Thoracic aorta (tissue), 2 donors: ENCODE measurements around the gene CEP128. TPM values are rescaled to one million over a fixed set of nuclear protein-coding genes. Genes with fewer than 3 reads are reported as not detected.

Source experiments
- ATAC-seq: fragments of 150-250 bp; one replicate; pipeline ENCODE4 v1.8.0; 2017; ENCODE audit warnings: low read depth; ENCODE audit not compliant: insufficient number of reproducible peaks, low FRiP score
- DNase-seq: peaks from one replicate; pipeline ENCODE4 v3.0.0-alpha.2; 2020; ENCODE audit warnings: low spot score
- H3K27ac ChIP-seq, 2 donors: fragments of 200-600 bp; sonication (generic); 1 replicate in 1 of 2; 2 replicates in 1 of 2; pipeline ENCODE4 v1.5.1; 2016; ENCODE audit warnings: mild to moderate bottlenecking in 2 of 2, moderate library complexity in 2 of 2
- H3K27me3 ChIP-seq: fragments of 200-600 bp; sonication (generic); replicated peaks from 2 replicates; pipeline ENCODE4 v1.6.0; 2016; ENCODE audit warnings: mild to moderate bottlenecking; ENCODE audit not compliant: insufficient read depth
- H3K36me3 ChIP-seq: fragments of 200-600 bp; sonication (generic); one replicate; pipeline ENCODE4 v1.5.1; 2016
- H3K4me1 ChIP-seq, 2 donors: fragments of 200-600 bp; sonication (generic); 1 replicate in 1 of 2; 2 replicates in 1 of 2; pipeline versions ENCODE4 v1.5.1 to v1.6.0; 2016; ENCODE audit warnings: low read depth in 2 of 2, mild to moderate bottlenecking in 1 of 2; ENCODE audit not compliant: control insufficient read depth in 1 of 2
- H3K4me3 ChIP-seq: fragments of 200-600 bp; sonication (generic); 2 replicates; pipeline ENCODE4 v1.5.1; 2016; ENCODE audit warnings: mild to moderate bottlenecking
- H3K9me3 ChIP-seq: fragments of 200-600 bp; sonication (generic); 2 replicates; pipeline ENCODE4 v1.5.1; 2016
- CTCF ChIP-seq: fragments of 200-600 bp; sonication (generic); IDR thresholded peaks from one replicate; pipeline ENCODE4 v1.5.1; 2019; ENCODE audit warnings: antibody characterized with exemption
- total RNA-seq, 2 donors: library from RNA; depleted of rRNA; stranded (reverse); fragments of >200 nt; gene quantifications; one replicate each; pipeline versions ENCODE4 v1.1.0 to v1.2.3, GENCODE V29; 2016

CEP128 gene
- total RNA-seq, 2 donors from 2014 or later, result 2.1 to 4.7 TPM

DNA sequence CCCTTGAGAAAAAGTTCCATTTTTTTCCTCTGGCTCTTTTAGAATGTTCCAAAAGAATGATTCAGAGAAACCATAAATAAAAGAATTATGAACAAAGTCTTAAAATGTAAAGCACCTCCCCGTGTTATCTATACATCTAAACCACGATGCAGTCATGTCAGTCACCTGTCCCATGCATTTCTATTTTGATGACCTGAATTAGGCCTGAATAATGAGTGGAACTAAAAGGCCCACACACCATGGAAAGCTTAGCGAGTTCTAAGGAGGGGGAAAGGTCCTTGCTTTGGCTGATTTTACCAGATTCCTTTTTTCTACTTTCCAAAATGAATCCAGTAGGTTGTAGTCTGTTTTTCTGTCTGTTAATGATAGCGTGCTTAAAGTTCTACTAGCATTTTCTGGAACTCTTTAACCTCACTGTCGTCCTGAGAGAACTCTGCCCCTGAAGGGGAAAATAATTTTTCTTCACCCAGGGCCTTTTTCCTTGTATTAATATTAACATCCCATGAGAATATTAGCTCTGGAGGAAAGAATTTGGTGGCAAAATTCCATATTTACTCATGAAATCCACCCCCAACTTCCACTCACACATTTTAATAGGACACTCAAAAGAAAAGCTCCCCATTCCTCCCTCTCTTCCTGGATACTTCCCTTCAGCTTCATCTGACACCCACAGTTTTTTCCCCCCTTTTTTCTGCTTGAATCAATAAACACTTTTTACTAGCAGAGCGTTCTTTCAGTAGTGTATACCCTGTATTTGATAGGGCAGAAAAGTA, 464.0 kb downstream of the CEP128 start:
- Histone ChIP-seq H3K27me3 (no peaks in the 10 kb centered on the region), H3K4me1 (peaks cover 10 to 21% of the 10 kb centered on the region in 2 donors), H3K4me3 (peak overlapping the region; percentile 17), H3K9me3 (no peaks in the 10 kb centered on the region), H3K36me3 (no peaks in the 10 kb centered on the region), H3K27ac (peak overlapping the region; percentile 50 to 54)
- DNase-seq (no peak), ATAC-seq (no peak)
- TF ChIP-seq CTCF, result no peak

DNA sequence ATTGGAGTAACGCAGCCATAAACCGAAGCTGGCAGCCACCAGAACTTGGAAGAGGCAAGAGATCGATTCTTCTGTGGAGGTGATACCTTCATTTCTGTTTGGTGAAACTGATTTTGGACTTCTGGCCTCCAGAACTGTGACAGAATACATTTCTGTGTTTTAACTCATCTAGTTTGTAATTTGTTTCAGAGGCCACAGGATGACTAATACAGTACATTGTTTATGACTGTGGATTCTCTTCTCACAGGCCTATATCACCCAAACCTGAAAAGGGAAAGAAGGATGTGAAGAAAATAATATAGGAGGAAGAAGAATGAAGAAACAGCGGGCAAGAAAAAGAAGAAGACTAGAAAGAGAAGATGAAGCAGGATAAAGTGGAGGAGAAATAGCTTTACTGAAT, 466.5 kb downstream of the CEP128 start:
- no peaks in the 10 kb centered on the region for H3K36me3 ChIP-seq
- DNase-seq (no peak), ATAC-seq (no peak)
- H3K9me3 ChIP-seq, result no peaks in the 10 kb centered on the region
- TF ChIP-seq CTCF, result no peak
- H3K27ac ChIP-seq, result no peak overlapping the region
- no peak overlapping the region for H3K4me3 ChIP-seq
- H3K4me1 ChIP-seq, result peaks cover 10 to 21% of the 10 kb centered on the region in 2 donors
- no peaks in the 10 kb centered on the region for H3K27me3 ChIP-seq

DNA sequence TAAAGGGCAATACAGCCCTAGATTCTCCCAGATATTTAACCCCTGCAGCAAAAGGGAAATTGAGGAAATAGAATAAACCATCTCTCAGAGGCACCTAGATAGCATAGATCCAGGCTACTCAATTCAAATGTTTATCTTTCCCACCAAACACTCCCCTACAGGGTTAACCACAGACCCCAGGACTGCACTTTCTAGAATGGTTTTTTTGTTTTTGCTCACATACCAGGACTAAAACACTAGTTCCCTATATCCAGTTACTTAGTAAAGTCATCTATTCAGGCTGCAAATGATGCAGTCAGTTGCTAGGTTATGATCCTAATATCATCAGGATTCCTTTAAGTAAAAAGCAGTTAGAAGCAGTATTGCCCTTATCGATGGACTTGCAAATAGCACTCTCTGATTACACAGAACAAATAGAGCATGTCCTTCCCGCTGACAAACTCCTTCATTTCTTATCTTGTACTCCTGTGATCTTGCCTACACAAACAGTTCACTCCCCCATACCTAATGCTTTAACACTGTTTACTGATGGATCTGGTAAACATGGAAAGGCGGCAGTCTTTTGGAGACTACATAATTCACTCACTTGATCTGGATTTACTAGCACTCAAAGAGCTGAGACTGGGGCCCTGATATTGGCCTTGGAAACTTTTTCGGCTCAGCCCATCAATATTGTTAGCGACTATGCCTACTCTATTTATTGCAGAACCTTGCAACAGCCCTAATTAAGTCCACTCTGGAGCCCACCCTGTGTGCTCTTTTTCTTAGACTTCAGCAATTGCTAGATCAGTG, 473.0 kb downstream of the CEP128 start:
- H3K4me3 ChIP-seq, result no peak overlapping the region
- H3K9me3 ChIP-seq, result no peaks in the 10 kb centered on the region
- ATAC-seq (no peak), DNase-seq (no peak)
- H3K27ac ChIP-seq, result no peak overlapping the region
- no peaks in the 10 kb centered on the region for H3K4me1 ChIP-seq
- no peaks in the 10 kb centered on the region for H3K27me3 ChIP-seq
- H3K36me3 ChIP-seq, result no peaks in the 10 kb centered on the region
- no peak for TF ChIP-seq CTCF

DNA sequence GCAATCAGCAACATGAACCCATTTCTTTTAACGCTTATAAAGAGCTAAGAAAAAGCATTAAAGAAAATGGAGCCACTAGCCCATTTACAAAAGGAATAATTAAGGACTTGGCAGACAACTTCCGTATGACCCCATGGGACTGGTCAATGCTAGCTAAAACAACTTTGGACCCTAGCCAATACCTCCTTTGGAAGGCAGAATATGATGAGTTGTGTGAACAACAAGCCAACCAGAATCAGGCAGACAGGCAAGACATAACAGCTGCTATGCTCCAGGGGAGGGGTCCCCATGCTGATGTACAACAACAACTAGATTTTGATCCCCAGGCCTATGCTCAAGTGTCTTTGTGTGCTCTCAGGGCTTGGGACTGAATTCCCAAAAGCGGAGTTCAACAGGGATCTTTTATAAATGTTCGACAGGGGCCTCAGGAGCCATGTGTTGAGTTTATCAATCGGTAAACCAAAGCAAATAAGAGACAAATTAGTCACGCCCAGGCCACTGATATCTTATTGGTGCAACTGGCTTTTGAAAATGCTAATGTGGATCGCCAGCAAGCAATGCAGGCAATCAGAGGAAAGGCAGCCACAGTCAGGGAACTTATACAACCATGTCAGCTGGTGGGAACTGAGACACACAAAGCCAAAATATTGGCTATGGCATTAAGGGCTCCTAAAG, 475.9 kb downstream of the CEP128 start:
- H3K4me1 ChIP-seq, result no peaks in the 10 kb centered on the region
- H3K27ac ChIP-seq, result no peak overlapping the region
- DNase-seq (no peak), ATAC-seq (no peak)
- H3K36me3 ChIP-seq, result no peaks in the 10 kb centered on the region
- H3K9me3 ChIP-seq, result no peaks in the 10 kb centered on the region
- no peak for TF ChIP-seq CTCF
- no peak overlapping the region for H3K4me3 ChIP-seq
- H3K27me3 ChIP-seq, result no peaks in the 10 kb centered on the region
